Mesodermal cell (in vitro differentiated cells): ENCODE results near the gene OR6B2. TPM values are rescaled to one million over a fixed set of nuclear protein-coding genes. Genes with fewer than 3 reads are reported as not detected.

Experiments
- H3K27ac ChIP-seq: 2 replicates; pipeline ENCODE4 v1.7.0; 2013; ENCODE audit warnings: mild to moderate bottlenecking, low read depth, low read length, moderate library complexity; ENCODE audit not compliant: severe bottlenecking
- H3K36me3 ChIP-seq: 2 replicates; pipeline ENCODE4 v1.7.1; 2013; ENCODE audit warnings: mild to moderate bottlenecking, low read length, moderate library complexity; ENCODE audit not compliant: control insufficient read depth, insufficient read depth
- H3K4me1 ChIP-seq: one replicate; pipeline ENCODE4 v1.7.1; 2013; ENCODE audit warnings: mild to moderate bottlenecking, low read length; ENCODE audit not compliant: insufficient read depth, control insufficient read depth, poor library complexity, severe bottlenecking
- H3K4me3 ChIP-seq: 2 replicates; pipeline ENCODE4 v1.7.0; 2013; ENCODE audit warnings: low read length, control low read depth, mild to moderate bottlenecking; ENCODE audit not compliant: insufficient read depth, poor library complexity, severe bottlenecking; ENCODE audit errors: extremely low read depth
- H3K9me3 ChIP-seq: 2 replicates; pipeline ENCODE4 v1.7.1; 2013; ENCODE audit warnings: mild to moderate bottlenecking, low read length, moderate library complexity; ENCODE audit not compliant: control insufficient read depth
- WGBS, 2 experiments: methylation state at CpG; one replicate each; pipeline ENCODE4 v1.1.5; 2013; ENCODE audit warnings: missing lambda C conversion rate in 2 of 2; ENCODE audit not compliant: insufficient coverage in 2 of 2; 5-methylcytosine and 5-hydroxymethylcytosine counted together
- polyA plus RNA-seq, 2 experiments: library from polyadenylated mRNA; stranded (reverse); fragments of 50-300 nt; gene quantifications; one replicate each; pipeline ENCODE4 v1.2.3, GENCODE V29; 2013

OR6B2 gene
- polyA plus RNA-seq (2013, experiment 1 of 2): not detected
- polyA plus RNA-seq (2013, experiment 2 of 2): not detected

GRCh38 chr2:240030379-240031094 is at the start of gene OR6B2:
Gene OR6B2 (minus strand): TSS chr2:240030429. CDS start chr2:240030429, 0 bp downstream.
- no peak within 1 kb of the TSS for H3K4me3 ChIP-seq
- H3K4me1 ChIP-seq: no peaks in the 10 kb centered on the region
- no peaks in the 10 kb centered on the region for H3K9me3 ChIP-seq
- H3K27ac ChIP-seq: no peak within 1 kb of the TSS
- no peaks in the 10 kb centered on the region for H3K36me3 ChIP-seq
- 66 to 68% methylated on average over 6 of the region's 6 CpGs for WGBS, 2 experiments

GRCh38 chr2:240078631-240079030 is 48.4 kb upstream of the OR6B2 start:
- Histone ChIP-seq H3K4me3 (no peak overlapping the region), H3K36me3 (no peaks in the 10 kb centered on the region), H3K27ac (no peak overlapping the region), H3K9me3 (peaks cover 12% of the 10 kb centered on the region), H3K4me1 (no peaks in the 10 kb centered on the region)
- no CpG with 5 or more reads among the region's 2 CpGs for WGBS, 2 experiments

- Histone ChIP-seq H3K9me3 (peaks cover 12% of the 10 kb centered on the region), H3K36me3 (no peaks in the 10 kb centered on the region), H3K4me3 (no peak overlapping the region), H3K4me1 (no peaks in the 10 kb centered on the region), H3K27ac (no peak overlapping the region)
Observed at GRCh38 chr2:240077442-240077841, 47.2 kb upstream of the OR6B2 start.

GRCh38 chr2:240074545-240074944 is 44.3 kb upstream of the OR6B2 start:
- Histone ChIP-seq H3K4me3 (no peak overlapping the region), H3K9me3 (peaks cover 12% of the 10 kb centered on the region), H3K4me1 (no peaks in the 10 kb centered on the region), H3K36me3 (no peaks in the 10 kb centered on the region), H3K27ac (no peak overlapping the region)
- WGBS, 2 experiments: 71 to 83% methylated on average over 1 to 5 of the region's 5 CpGs

GRCh38 chr2:240070907-240071306 is 40.7 kb upstream of the OR6B2 start:
- no peaks in the 10 kb centered on the region for H3K9me3 ChIP-seq
- no CpG with 5 or more reads among the region's 3 CpGs for WGBS, 2 experiments
- no peaks in the 10 kb centered on the region for H3K36me3 ChIP-seq
- H3K27ac ChIP-seq: no peak overlapping the region
- no peak overlapping the region for H3K4me3 ChIP-seq
- H3K4me1 ChIP-seq: no peaks in the 10 kb centered on the region

GRCh38 chr2:240069829-240070228 is 39.6 kb upstream of the OR6B2 start:
- no peak overlapping the region for H3K4me3 ChIP-seq
- no peaks in the 10 kb centered on the region for H3K4me1 ChIP-seq
- 82 to 92% methylated on average over 1 of the region's 1 CpG for WGBS, 2 experiments
- no peaks in the 10 kb centered on the region for H3K9me3 ChIP-seq
- no peak overlapping the region for H3K27ac ChIP-seq
- H3K36me3 ChIP-seq: no peaks in the 10 kb centered on the region

- Histone ChIP-seq H3K27ac (no peak overlapping the region), H3K4me3 (no peak overlapping the region), H3K4me1 (no peaks in the 10 kb centered on the region), H3K9me3 (no peaks in the 10 kb centered on the region), H3K36me3 (no peaks in the 10 kb centered on the region)
- WGBS, 2 experiments: 88 to 100% methylated on average over 1 of the region's 1 CpG
Observed at GRCh38 chr2:240068193-240068592, 38.0 kb upstream of the OR6B2 start.

- H3K36me3 ChIP-seq: no peaks in the 10 kb centered on the region
- 73 to 83% methylated on average over 5 of the region's 5 CpGs for WGBS, 2 experiments
- H3K4me1 ChIP-seq: no peaks in the 10 kb centered on the region
- H3K9me3 ChIP-seq: no peaks in the 10 kb centered on the region
- no peak overlapping the region for H3K4me3 ChIP-seq
- no peak overlapping the region for H3K27ac ChIP-seq
Observed at GRCh38 chr2:240066489-240066888, 36.3 kb upstream of the OR6B2 start.

GRCh38 chr2:240064898-240065297 is 34.7 kb upstream of the OR6B2 start:
- 86 to 97% methylated on average over 1 to 3 of the region's 4 CpGs for WGBS, 2 experiments
- Histone ChIP-seq H3K4me1 (no peaks in the 10 kb centered on the region), H3K36me3 (no peaks in the 10 kb centered on the region), H3K9me3 (no peaks in the 10 kb centered on the region), H3K27ac (no peak overlapping the region), H3K4me3 (no peak overlapping the region)

- H3K27ac ChIP-seq: no peak overlapping the region
- 25 to 40% methylated on average over 2 to 3 of the region's 4 CpGs for WGBS, 2 experiments
- no peak overlapping the region for H3K4me3 ChIP-seq
- no peaks in the 10 kb centered on the region for H3K4me1 ChIP-seq
- H3K9me3 ChIP-seq: no peaks in the 10 kb centered on the region
- no peaks in the 10 kb centered on the region for H3K36me3 ChIP-seq
Observed at GRCh38 chr2:240060977-240061591, 30.9 kb upstream of the OR6B2 start.

- WGBS, 2 experiments: 83 to 84% methylated on average over 6 to 8 of the region's 11 CpGs
- H3K27ac ChIP-seq: no peak overlapping the region
- no peaks in the 10 kb centered on the region for H3K9me3 ChIP-seq
- no peaks in the 10 kb centered on the region for H3K36me3 ChIP-seq
- no peak overlapping the region for H3K4me3 ChIP-seq
- no peaks in the 10 kb centered on the region for H3K4me1 ChIP-seq
Observed at GRCh38 chr2:240056678-240057077, 26.4 kb upstream of the OR6B2 start.
